Stimulated activated CD4-positive, alpha-beta T cell treated with anti-CD3 and anti-CD28 coated beads, TNF-alpha, amount 100 ng/mL, for 4 hours (primary cell): ENCODE data around the gene TAS2R14.

Experiments used
- DNase-seq, 3 experiments: peaks; one replicate each; pipeline ENCODE4 v3.0.0-alpha.2; 2020; ENCODE audit warnings: low read depth in 3 of 3

The TAS2R14 gene, protein sequence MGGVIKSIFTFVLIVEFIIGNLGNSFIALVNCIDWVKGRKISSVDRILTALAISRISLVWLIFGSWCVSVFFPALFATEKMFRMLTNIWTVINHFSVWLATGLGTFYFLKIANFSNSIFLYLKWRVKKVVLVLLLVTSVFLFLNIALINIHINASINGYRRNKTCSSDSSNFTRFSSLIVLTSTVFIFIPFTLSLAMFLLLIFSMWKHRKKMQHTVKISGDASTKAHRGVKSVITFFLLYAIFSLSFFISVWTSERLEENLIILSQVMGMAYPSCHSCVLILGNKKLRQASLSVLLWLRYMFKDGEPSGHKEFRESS

DNA sequence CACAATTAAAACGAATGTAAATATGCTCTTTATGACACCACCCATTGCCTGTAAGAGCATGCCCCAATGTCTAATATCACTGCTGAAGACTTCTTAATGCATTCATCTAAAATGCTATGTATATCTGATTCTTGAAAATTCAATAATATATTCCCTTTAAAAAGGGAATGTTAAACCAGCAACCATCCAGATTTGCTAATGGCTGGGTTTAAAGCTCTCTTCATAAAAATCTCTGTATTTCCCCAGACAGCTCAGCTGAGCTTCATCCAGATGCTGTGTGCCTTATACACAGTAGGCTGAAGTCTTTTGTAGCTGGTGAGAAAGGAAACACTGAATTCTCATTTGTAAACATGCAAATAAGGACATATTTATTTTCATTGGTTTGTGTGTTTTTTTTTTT is at the start of gene TAS2R14:
Gene TAS2R14 (minus strand): TSS at position 101 of the 400 bp plus-strand sequence. CDS start 56 bp downstream, at position 45.
- no peak for DNase-seq

DNA sequence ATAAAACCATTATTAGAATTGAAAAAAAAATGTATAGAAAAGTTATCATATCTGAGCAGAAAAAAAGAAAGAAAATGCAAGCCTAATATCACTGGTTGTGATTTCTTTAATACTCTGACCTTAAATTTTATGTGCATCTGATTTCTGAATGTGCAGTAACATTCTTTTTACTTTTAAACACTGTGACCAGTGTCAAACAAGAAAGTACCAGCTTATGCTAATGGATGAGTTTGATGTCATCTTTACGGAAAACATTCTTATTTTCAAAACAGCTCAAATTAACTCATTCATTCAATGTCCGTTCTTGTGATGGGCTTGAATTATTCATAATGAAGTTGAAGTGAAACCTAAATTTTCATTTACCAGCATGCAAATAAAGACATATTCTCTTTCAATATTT is 47.7 kb upstream of the TAS2R14 start, which contains the start of gene TAS2R50:
Gene TAS2R50 (minus strand): TSS at position 101 of the 400 bp plus-strand sequence. CDS start 52 bp downstream, at position 49.
- DNase-seq: no peak

DNA sequence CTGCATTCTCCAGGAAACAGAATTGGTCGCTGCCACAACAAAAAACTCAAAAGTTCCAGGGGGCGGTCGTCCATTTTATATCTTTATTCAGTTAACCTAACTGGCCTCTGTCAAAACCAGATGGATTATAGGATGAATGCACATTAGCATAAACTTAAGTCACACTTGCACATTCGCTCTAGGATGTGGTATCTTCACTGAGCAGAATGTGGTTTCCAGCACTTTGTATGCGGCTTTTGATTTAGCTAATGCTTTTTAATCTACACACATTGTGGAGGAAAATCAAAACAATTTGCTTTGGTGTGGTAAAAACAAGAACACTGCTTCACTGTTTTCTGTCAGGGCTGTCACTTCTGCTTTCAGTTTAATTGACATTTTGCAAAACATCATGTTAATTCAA is 43.2 kb upstream of the TAS2R14 start:
- DNase-seq: peak in 1 of 3 experiments; percentile 4

- DNase-seq: no peak
These were observed 35.9 kb upstream of the TAS2R14 start for GRCh38 chr12:10974965-10975364.

- no peak for DNase-seq
These were observed 29.8 kb upstream of the TAS2R14 start for GRCh38 chr12:10968765-10969456.

- no peak for DNase-seq
These were observed 28.3 kb upstream of the TAS2R14 start for GRCh38 chr12:10967409-10967808.

GRCh38 chr12:10966314-10966713 is 27.3 kb upstream of the TAS2R14 start:
- DNase-seq: no peak

DNA sequence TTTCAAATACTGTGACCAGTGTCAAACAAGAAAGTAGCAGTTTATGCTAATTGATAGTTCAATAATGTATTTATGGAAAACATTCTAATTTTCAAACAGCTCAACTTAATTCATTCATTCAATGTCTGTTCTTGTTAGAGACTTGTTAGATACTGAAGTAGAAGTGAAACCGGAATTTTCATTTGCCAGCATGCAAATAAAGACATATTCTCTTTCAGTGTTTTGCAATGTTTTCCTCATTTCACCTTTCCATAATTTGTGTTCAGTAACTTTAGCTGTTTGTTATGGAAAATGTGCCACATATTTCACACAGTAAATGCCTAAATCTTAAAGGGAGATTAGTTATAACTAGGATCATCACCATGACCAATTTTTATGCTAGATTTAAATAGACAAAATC is 26.4 kb upstream of the TAS2R14 start:
- no peak for DNase-seq

DNA sequence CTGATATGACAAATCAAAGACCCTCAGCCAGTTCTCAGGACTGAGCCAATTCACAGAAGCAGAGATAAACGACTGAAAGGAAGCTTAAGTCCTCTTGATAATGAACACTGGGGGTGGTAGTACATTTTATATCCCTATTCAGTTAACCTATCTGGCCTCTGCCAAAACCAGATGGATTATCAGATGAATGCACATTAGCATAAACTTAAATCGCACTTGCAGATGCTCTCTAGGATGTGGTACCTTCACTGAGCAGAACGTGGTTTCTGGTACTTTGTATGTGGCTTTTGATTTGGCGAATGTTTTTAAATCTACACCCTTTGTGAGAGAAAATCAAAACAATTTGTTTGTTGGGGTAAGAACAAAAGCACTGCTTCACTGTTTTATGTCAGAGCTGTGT is 21.1 kb upstream of the TAS2R14 start:
- DNase-seq: no peak

GRCh38 chr12:10959804-10960203 is 20.7 kb upstream of the TAS2R14 start:
- no peak for DNase-seq

DNA sequence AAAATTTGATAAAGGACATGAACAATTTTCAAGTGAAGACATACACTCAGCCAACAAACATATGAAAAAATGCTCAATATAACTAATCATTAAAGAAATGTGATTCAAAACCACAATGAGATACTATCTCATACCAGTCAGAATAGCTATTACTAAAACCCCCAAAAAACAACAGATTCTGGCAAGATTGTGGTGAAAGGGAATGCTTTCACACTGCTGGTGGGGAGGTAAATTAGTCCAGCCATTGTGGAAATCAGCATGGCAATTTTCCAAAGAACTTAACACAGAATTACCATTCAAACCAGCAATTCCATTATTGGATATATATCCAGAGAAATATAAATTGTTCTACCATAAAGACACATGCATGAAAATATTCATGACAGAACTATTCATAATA is 18.7 kb upstream of the TAS2R14 start:
- no peak for DNase-seq

- no peak for DNase-seq
These were observed 17.0 kb upstream of the TAS2R14 start for GRCh38 chr12:10956085-10956484.

GRCh38 chr12:10952645-10953044 is 13.6 kb upstream of the TAS2R14 start:
- DNase-seq: no peak

DNA sequence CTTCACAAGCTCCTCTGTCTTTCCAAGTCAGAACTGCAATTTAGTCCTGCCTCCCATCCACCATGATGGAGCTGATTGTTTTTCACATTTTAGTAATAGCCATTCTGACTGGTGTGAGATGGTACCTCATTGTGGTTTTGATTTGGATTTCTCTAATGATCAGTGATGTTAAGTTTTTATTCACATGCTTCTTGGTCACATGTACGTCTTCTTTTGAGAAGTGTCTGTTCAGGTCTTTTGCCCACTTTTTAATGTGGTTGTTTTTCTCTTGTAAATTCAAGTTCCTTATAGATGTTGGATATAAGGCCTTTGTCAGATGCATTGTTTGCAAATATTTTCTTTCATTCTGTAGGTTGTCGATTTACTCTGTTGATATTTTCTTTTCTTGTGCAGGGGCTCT is 4.1 kb upstream of the TAS2R14 start:
- DNase-seq: no peak

GRCh38 chr12:10941916-10942607 is 3.0 kb upstream of the TAS2R14 start:
- no peak for DNase-seq

DNA sequence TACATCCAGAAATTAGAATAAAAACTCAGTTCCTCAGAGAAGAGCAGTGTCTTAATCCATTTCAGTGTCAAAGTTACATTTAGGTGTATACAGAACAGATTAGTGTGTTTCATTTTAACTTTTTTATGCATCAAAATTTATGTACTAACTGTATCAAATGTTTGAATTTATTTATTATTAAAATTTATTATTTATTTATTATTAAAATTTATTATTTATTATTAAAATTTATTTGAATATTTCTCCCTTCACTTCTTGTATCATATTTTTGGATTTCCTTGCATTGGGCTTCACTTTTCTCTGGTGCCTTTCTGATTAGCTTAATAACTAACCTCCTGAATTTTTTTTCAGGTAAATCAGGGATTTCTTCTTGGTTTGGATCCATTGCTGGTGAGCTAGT is 2.3 kb upstream of the TAS2R14 start:
- no peak for DNase-seq

- no peak for DNase-seq
These were observed 1.3 kb upstream of the TAS2R14 start for GRCh38 chr12:10940389-10940788.

DNA sequence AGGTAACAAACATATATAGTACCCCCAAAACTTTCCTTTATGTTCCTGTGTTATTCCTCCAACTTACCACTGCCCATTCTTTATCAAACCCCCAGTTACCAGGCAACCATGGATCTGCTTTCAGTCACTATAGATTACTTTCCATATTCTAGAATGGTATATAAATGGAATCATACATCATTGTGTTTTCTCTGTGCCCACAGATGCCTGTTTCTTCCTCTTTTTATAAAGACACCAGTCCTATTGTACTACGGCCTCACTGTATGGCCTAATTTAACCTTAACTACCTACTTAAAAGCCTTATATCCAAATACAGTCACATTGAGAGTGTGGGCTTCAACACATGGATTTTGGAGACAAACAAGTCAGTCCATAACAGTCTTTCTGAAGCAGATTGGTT is 2.6 kb downstream of the TAS2R14 start:
- DNase-seq: no peak

DNA sequence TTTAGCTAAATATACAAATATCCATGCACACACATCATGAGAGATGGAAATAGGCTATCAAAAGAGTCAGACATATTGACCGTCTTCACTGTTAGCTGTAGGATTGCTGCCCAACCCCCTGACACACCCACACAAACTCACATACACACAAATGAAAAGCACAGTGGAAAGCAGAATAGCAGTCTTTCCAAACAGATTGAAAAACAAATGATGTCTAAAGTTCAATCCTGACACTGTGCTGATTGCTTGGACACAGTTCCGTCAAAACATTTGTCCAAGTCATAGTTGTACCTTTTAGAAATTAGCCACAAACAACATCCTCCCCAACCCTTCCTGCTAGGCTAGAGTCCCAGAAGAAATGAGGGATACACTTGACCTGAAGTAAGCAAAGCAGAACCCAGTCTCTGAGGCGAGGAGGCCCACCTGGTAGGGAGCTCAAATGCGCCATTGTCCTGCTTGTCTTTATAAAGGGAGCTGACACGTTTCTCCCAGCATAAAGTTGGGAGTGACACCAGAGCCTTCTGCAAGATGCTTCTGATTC is 10.2 kb downstream of the TAS2R14 start, which contains the start of gene PRH2:
Gene PRH2 (plus strand): TSS at position 491 of the 541 bp plus-strand sequence. CDS start 38 bp downstream, at position 529.
- no peak for DNase-seq

- DNase-seq: no peak
These were observed 12.8 kb downstream of the TAS2R14 start for GRCh38 chr12:10926269-10926668.

GRCh38 chr12:10919809-10920208 is 19.3 kb downstream of the TAS2R14 start:
- DNase-seq: no peak

- no peak for DNase-seq
These were observed 28.7 kb downstream of the TAS2R14 start for GRCh38 chr12:10910380-10910779.
